Amniotic stem cell (primary cell): ENCODE data around the gene SARM1.

Source experiments
- DNase-seq: peaks from one replicate; lab custom pipeline; 2025; lab: John Stamatoyannopoulos, UW

Gene SARM1

DNA sequence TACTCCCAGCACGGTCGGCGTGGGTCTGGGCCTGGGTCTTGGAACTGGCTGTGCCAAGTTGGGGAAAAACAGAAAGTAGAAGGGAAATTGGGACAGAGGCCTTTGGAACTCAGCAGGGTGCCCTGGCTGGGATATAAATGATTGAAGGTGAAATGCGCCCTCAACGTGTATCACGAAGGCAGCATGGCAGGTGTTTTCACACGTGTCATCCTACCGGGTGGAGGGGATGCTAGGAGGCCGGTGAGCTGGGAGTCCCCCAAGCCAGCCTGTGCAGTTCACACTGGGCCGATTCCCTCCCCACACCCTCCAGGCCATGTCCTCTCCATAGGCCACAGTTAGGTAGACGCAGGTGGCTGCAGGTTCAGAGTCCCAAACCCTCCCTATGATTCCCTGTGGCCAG, 30.0 kb upstream of the SARM1 start:
- DNase-seq: no peak

DNA sequence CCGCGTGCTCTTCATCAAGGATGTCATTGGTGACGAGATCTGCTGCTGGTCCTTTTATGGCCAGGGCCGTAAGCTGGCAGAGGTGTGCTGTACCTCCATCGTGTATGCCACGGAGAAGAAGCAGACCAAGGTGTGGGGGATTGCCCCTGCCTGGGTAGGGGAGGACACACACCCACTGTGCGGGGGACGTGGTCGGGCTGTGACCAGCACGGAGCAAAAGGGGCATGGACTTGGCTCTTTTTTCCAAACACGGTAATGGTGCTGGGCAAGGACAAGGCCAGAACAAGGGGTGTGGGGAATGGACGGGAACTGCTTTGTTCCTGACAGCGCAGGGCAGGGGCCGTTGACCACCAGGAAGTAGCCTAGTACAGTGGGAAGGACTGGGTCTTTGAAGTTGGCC, 29.2 kb upstream of the SARM1 start:
- DNase-seq: no peak

DNA sequence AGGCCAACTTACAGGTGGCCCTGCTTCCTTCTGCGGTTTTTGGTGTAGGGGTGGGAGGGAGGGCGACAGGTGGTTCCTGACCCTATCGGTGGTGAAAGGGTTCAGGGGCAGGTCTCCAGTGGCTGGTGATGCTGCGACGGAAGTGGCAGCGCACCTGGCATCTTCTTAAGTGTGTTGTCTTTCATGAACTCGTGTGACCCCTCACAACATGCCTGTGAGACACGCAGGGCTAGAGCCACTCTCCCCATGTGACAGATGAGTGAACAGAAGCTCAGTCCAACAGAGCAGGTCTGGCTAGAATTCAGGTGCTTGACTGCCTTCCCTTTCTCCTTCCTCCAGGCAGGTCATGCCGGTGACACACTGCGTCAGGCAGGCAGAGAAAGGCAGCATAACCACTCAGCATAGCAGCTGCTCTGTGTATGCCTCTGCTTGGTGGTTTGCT, 28.0 kb upstream of the SARM1 start:
- no peak for DNase-seq

DNA sequence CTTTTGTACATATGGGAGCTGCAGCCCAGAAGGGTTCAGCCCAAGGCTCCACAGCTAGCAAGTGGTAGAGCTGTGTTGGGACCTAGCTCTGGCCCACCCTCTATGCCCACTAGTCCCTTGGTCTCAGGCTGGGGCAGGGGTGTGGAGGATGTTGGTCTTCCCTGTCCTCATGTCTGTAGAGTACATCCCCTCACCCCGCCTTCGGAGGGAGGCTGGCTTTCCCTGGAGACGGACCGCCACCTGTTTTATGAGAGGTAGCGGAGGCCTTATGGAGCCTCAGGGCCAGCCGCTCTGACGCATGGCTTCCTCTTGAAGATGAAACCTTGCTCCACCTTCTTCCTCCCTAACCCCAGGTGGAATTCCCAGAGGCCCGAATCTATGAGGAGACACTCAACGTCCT, 27.5 kb upstream of the SARM1 start:
- no peak for DNase-seq

DNA sequence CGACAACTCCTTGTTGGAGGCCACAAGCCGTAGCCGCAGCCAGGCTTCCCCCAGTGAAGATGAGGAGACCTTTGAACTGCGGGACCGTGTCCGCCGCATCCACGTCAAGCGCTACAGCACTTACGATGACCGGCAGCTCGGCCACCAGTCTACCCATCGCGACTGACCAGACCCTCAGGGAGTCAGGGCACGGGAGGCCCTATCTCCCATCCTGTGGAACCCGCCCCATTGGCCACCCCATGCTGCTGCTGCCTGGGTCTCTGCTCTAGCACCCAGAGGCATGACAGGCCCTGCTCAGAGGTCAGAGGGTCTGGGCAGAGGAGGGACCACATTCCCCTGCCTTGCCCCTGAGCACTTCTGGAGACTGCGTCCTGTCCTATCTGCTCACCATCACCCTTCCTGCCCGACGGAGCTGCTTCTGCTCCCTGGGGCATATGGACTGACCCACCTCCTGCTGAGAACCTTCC, 27.0 kb upstream of the SARM1 start:
- no peak for DNase-seq

DNA sequence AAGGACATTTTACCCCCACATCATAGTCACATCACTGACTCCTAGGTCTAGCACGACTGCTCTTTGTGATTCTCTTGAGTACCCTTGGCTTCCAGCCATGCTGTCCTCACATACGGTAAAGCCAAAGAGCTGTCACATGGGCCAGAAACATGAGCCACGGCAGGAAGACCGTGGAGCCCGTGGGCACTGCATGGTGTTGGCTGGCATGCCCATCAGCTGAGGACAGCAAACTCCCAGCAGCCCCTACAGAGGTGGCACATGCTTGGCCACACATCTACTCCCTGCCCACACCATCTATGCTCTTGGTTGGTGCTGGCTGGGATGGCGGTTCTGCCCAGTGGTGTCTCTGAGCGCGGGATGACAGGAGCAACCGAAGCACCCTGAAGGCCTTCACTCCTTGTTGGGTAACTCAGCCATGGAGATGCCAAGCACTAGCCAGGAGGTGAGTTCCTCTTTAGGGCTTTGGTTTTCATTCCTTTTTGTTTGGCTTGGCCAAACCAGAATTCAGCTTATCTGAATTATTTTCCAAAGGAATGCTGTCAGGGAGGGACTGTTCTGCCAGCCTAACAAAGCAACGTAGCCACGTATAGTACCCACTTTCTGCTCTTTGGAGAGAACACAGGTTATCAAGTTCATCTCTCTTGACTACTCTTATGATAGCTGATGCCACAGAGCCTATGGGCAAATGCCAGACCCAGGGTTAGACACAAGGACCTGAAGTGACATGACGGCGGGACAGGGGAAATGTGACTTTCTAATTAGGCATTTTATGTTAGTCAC, 25.9 kb upstream of the SARM1 start:
- no peak for DNase-seq

DNA sequence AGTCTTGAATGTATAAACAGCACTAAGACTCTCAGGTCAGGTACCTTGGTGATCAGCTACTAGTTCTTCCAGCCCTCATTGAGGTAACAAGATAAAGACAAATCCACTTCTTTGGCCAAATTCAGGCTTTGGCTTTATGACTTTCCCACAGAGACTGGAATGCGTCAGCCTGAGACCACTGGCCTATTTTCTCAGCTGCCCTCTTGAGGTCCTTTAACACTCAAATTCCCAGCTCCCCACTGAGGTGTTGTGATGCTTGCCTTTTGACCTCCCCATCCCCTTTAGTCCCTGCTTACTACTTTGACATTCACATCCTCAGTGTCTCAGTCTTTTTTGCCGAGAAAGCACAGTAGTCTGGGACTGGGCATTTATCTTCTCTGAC, 25.3 kb upstream of the SARM1 start:
- DNase-seq: no peak

DNA sequence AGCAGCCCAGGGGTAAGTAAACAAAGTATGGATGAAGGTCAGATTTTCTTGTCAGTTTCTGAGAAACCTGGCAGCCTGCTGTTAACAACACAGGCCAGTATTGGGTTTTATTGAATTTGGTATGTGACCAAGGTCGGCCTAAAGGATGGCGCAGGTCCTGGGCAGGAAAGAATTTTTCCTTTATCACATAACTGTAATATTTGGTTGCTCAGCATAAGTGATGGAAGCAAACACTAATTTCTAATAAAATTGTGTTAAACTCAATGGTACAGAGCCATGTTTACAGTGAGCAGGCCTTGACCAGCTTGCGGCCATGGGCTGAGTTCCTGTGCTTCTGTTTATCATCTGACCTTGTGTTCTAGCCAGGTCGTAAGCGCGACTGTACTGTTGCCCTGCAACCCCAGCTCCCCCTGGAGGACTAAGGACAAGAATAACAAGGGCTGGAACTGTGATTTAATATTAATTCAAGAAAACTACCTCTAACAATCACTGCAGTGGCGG, 24.7 kb upstream of the SARM1 start:
- DNase-seq: no peak

DNA sequence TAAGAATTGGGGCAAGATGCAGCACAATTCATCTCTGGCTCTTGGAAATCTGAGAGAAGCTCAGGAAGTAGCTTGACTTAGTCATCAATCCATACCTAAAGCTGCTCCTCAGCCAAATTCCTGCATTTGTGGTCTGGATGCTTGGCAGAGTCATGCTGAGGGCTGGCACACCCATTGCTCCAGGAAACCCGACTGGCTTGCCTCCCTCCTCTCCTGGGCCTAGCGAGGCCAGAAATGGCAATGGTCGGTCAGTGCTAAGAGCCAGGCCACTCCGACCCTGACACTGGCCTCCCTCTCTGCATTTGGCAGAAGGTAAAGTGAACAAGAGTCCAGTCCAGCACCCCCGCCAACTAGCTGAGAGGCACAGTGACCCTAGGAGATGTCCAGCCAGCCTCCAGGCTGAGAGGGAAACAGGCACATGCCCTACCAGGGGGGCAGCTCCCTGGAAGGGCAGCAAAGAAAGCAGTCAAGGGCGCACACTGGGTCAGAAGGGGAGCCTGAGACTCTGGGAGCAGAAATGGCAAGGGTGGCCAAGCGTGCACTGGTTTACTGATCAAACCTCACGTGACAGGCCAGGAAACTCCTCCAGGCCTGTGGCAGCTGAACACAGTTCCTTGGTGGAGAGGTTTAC, 24.1 kb upstream of the SARM1 start:
- peak; percentile 75 for DNase-seq

DNA sequence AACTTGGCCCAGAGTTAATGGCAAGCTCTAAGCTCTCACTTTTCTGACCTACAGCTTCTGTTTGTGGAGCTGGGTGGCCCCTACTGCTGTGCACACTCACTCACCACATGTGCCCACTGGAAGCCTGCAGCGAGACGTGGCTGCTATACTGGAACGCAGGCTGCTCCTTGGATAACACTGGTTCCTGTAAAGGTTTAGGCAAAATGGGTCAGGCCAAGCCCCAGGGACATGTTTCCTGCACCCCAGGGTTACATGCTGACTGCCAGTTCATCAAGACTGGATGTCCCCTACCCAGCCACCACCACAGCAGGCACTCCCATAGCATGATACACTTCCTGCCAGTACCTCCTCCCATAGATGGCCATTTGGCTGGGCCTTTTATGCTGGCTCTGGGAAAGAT, 22.5 kb upstream of the SARM1 start:
- DNase-seq: no peak

DNA sequence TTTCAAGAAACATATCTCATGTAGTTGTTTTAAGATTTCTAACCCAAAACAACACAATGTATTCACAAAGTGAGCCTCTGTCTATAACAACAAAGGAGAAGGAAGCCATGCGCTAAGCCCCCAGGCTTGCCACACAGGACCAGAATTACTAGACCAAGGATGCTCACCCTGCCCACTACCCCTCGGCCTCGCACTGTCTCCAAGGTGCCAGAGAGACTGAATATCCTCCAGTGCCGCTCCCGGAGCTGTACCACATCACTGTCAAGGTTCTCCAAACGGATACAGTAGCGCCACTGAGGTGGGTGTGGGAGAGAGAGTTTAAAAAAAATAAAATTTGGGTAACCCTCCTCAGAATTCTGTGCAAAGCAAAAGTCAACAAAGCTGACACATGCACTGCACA, 21.2 kb upstream of the SARM1 start:
- no peak for DNase-seq

DNA sequence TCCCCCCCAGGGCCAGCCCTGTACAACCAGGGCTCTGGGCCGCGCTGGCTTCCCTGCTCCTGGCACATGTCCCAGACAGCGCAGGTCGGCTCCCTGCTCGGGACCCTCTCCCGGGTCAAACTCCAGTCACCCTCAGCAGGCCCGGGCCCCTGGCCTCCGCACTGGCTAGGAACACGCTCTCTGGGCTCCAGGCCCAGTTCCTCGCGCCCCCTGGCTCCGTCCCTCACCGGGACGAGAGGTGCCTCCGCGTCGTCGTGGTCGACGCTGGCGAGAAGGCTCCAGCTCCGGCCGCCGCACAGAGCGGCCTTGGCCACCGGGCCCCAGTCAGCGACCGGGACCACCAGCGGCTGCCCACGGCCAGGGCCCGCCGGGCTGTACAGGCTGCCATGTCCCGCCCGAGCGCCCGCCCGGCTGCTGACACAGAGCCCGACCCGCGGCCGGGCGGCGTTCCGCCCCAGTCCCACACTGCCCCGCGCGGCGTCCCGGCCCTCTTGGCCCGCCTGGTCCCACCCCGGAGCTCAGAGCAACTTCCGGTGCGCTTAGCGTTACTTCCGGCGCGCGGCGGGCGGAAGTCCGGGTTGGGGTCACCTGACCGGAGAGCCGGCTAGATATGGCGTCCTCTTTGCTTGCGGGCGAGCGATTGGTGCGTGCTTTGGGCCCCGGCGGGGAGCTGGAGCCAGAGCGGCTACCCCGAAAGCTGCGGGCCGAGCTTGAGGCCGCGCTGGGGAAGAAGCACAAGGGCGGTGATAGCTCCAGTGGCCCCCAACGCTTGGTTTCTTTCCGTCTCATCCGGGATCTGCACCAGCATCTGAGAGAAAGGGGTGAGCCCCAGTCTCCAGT, 14.2 kb upstream of the SARM1 start, which contains the start of gene POLDIP2:
Gene POLDIP2, minus strand, starts transcription at position 467 of the 840 bp plus-strand sequence. Its CDS starts 79 bp downstream, at position 388.
- DNase-seq: peak; percentile 93

DNA sequence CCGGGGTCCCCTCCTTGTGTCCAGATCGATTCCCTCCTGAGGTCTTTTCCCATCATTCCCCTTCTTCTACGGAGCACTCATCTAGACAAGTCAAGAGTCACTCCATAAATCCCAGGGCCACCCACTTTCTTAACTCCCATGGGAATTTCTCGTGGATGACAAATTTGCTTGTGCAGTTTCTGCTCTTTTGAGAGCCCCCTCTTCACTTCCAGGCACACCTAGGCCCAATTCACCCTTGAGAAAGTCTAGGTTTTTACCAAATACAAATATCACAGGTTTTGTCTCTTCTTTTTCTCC, 13.6 kb upstream of the SARM1 start:
- DNase-seq: no peak

DNA sequence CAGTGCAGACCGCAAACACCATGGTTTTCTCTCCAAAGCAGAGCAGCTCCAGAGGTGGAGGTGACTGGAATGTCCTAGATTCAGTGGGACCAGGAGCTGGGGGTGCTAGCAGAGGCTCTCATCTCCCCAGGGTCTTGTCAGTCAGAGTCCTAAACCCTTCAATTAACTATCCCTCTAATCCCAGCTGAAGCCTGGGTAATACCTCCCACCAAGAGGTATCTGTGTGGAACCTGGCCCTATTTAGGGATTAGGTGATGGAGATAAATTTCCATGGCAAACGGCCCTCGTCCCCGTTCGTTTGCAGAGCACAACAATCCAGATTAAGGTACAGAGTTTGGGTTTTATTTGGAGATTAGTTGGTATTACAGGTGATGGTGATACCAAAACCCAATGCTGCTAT, 8.3 kb upstream of the SARM1 start:
- DNase-seq: no peak

DNA sequence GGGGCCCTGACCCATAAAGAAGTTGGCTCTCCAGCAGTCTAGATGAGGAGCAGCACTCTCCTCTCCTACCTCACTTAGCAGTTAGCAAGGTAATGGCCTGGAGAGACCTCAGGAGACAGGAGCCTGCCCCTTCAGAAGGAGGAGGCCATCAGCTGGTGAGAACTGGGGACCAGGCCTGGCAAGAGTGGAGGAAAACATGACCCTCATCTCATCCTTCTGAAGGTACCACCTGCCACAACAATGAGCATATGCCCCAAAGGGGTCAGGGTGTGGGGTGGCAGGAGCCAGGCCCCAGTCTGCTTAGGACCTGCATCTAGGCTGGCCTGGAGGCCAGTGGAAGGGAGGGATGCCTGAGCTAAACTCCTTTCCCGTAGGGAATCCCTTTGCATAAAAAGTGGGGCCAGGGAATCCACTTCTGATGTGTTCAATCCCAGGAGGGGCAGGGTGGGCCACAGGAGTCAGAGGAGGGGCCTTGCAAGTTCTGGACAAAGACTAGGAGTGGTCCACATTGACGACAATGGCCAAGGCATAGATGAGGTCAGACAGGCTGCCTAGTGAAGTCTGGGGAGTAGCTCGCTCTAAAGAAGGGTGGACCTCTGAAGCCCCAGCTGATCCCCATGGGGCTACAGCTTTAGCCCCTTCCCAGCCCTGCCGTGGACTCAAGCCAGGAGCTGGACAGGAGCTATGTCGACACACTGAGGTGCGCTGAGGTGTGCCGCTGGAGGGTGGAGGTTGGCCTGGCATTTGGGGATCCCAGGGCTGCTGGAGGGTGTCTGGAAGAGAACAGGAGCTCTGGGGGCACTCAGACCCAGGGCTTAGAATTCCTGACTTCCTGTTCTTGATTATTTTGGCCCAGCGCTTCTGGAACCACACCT, 7.5 kb upstream of the SARM1 start:
- no peak for DNase-seq

DNA sequence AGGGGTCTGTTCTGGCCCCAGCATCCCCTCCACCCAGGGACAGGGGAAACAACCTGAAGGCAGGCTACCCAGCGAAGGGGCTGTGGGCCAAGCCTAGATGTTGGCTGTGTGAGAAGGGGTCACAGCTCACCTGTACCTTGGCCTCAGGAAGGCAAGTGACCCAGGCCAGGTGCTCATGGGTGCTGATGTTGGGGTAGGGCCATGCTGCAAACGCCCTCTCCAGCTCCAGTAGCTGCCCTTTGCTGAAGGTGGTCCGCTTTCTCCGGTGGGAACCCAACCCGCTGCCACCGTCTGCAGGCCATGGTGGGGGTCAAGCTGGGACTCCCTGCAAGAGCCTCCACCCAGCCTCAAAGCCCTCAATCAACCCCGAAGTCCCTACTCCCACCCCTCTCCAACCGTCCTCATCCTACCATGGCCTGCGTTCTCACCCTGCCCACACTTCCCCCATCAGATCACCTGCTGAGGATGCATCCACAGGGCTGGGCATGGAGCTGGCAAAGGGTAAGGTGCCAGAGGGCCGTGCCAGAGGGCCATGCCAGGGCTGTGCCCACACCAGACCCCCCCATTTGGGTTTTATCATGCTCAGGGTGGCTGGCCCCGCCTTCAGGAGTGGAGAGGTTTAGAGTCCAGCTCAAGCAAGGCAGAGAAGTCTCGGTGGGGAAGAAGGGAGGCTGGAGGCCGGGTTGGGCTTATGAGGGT, 6.7 kb upstream of the SARM1 start, which contains the start of gene SEBOX:
Gene SEBOX, minus strand, starts transcription at position 535 of the 699 bp plus-strand sequence. Its CDS starts 48 bp downstream, at position 487.
- no peak for DNase-seq

DNA sequence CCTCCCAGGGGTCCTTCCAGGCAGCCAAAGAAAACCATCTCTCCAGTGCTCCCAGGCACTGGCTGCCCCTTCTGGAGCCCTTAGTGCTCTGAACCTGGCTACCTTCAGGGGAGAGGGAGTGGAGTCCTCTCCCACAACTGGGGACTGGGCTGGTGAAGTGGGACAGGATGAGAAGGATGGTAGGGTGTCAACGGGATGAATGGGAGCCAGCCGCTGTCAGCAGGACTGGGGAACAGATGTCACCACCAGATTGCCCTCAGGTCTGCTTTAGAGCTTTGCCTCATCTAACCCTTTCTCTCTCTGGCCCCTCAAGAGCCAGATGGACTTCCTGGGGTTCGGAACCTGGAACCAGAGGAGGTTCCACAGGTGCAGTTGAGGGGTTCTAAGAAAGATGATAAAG, 6.0 kb upstream of the SARM1 start:
- DNase-seq: no peak

DNA sequence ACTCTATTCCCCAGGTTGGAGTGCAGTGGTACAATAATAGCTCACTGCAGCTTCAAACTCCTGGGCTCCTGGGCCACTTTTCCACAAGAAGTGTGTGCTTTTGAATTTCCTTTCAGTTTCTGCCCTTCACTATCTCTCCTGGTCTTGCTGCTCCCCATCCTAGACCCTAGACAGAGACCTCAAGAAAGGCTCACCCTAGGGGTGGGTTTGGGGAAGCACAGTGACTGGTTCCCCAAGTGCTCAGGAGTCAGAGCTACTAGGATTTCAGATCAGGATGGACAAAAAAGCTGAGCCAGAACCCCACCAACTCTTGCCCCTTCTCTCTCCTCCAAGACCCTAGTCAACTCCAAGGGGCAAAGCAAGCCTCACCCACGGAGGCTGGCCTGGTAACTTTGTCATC, 4.9 kb upstream of the SARM1 start:
- DNase-seq: no peak

DNA sequence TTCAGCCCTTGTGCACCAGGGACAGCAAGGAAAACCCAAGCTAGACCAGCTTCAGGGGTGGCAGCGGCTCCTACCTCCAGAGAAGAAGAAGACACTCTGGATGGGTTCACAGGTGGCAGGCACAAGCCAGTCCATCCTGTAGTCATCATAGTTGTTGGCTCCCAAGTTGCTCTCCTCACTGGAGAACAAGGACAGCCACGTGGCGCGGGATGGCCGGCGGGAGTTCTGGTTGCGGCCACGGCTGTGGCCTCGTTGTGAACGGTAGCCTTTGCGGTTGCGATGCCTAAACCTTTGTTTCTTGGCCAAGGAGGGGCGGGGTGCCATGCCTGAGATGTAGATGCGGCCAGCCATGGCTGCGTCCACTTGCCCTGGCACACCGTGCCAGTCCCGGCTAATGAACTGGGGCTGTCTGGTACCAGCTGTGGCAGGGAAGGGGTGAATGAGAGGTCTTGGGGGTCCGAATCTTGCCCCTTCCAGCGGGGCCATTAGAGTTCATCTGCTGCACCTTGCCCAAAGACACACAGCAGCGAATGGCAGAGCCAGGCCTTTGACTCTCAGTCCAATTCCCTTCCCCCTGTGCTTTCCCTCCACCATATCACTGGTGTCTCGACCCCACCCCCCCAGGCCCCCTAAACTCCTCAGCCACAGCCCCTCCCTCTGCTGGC, 3.7 kb upstream of the SARM1 start:
- DNase-seq: no peak

DNA sequence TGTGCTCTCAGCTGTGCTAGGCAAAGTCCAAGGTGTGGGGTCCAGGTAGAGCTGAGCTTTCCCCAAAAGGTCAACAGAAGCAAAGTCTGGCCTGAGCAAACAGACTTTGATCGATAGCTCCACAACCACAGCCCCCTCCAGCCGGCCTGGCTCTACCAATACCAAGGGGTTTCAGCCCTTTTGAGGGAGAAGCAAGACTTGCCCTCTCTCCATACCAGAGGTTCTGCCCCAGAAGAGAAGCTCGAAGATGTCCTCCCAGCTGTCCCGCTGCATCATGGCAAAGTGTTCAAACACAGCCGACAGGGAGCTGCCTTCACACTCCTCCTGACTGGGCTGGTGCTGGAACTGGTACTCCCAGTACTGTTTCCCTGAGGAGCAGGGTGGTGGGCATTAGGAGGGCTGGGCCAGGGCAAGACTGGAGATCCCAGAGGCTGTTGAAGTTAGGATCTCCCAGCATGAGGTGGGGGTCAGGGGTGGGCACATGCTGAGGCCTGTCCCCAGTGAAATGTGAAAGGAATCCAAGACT, 3.1 kb upstream of the SARM1 start:
- no peak for DNase-seq
